ENCODE measurements around the gene NEK7. TPM values are rescaled to one million over a fixed set of nuclear protein-coding genes. Genes with fewer than 3 reads are reported as not detected.
"Not testable (repeated sequence)": the region's sequence is repeated elsewhere in the genome, so short reads cannot be mapped to it uniquely, and the experiment has no call there.

The NEK7 gene
- total RNA-seq, 1 donor = 376 TPM

GRCh38 chr1:198212126-198212525 is 55.3 kb downstream of the NEK7 start:
- H4K20me1 ChIP-seq (ENCODE audit: insufficient read depth, low read length) = peaks cover 32% of the 10 kb centered on the region
- H3K79me2 ChIP-seq (ENCODE audit: insufficient read depth, low read length) = peaks cover 90% of the 10 kb centered on the region
- H3K27ac ChIP-seq (ENCODE audit: low read depth, low read length) = no peak overlapping the region
- H3K36me3 ChIP-seq (ENCODE audit: insufficient read depth, low read length) = peaks cover 32% of the 10 kb centered on the region
- no peak overlapping the region for H2AFZ ChIP-seq (ENCODE audit: low read length)
- DNase-seq (ENCODE audit: insufficient read length, low spot score, missing footprints) = no peak
- H3K9me3 ChIP-seq (ENCODE audit: low read depth, low read length) = no peaks in the 10 kb centered on the region
- TF ChIP-seq CTCF (IDR thresholded peaks at IDR 0.05; ENCODE audit: extremely low read depth, low read depth, low read length) = no peak
- H3K4me1 ChIP-seq (ENCODE audit: insufficient read depth, low read length) = peaks cover 12% of the 10 kb centered on the region
- no peak overlapping the region for H3K4me3 ChIP-seq (ENCODE audit: insufficient read depth, low read length)
- H3K27me3 ChIP-seq (ENCODE audit: insufficient read depth, low read length) = no peaks in the 10 kb centered on the region
- no peak overlapping the region for H3K4me2 ChIP-seq (ENCODE audit: insufficient read depth, low read length)

- no peak overlapping the region for H3K4me3 ChIP-seq (ENCODE audit: insufficient read depth, low read length)
- peaks cover 32% of the 10 kb centered on the region for H4K20me1 ChIP-seq (ENCODE audit: insufficient read depth, low read length)
- no peak overlapping the region for H3K4me2 ChIP-seq (ENCODE audit: insufficient read depth, low read length)
- H3K27me3 ChIP-seq (ENCODE audit: insufficient read depth, low read length) = no peaks in the 10 kb centered on the region
- peaks cover 12% of the 10 kb centered on the region for H3K4me1 ChIP-seq (ENCODE audit: insufficient read depth, low read length)
- H3K36me3 ChIP-seq (ENCODE audit: insufficient read depth, low read length) = peaks cover 32% of the 10 kb centered on the region
- no peaks in the 10 kb centered on the region for H3K9me3 ChIP-seq (ENCODE audit: low read depth, low read length)
- H3K79me2 ChIP-seq (ENCODE audit: insufficient read depth, low read length) = peaks cover 90% of the 10 kb centered on the region
- peak overlapping the region; percentile 29 for H3K27ac ChIP-seq (ENCODE audit: low read depth, low read length)
- TF ChIP-seq CTCF (IDR thresholded peaks at IDR 0.05; ENCODE audit: extremely low read depth, low read depth, low read length) = no peak
- no peak overlapping the region for H2AFZ ChIP-seq (ENCODE audit: low read length)
- peak; percentile 84 for DNase-seq (ENCODE audit: insufficient read length, low spot score, missing footprints)
These were observed 55.9 kb downstream of the NEK7 start for GRCh38 chr1:198212675-198213074.

GRCh38 chr1:198214924-198215323 is 58.1 kb downstream of the NEK7 start:
- H4K20me1 ChIP-seq (ENCODE audit: insufficient read depth, low read length) = peaks cover 23% of the 10 kb centered on the region
- H3K4me1 ChIP-seq (ENCODE audit: insufficient read depth, low read length) = peaks cover 17% of the 10 kb centered on the region
- no peak overlapping the region for H3K4me3 ChIP-seq (ENCODE audit: insufficient read depth, low read length)
- H3K27ac ChIP-seq (ENCODE audit: low read depth, low read length) = no peak overlapping the region
- peaks cover 75% of the 10 kb centered on the region for H3K79me2 ChIP-seq (ENCODE audit: insufficient read depth, low read length)
- TF ChIP-seq CTCF (IDR thresholded peaks at IDR 0.05; ENCODE audit: extremely low read depth, low read depth, low read length) = no peak
- no peak for DNase-seq (ENCODE audit: insufficient read length, low spot score, missing footprints)
- no peaks in the 10 kb centered on the region for H3K27me3 ChIP-seq (ENCODE audit: insufficient read depth, low read length)
- no peak overlapping the region for H3K4me2 ChIP-seq (ENCODE audit: insufficient read depth, low read length)
- no peaks in the 10 kb centered on the region for H3K9me3 ChIP-seq (ENCODE audit: low read depth, low read length)
- H3K36me3 ChIP-seq (ENCODE audit: insufficient read depth, low read length) = peaks cover 23% of the 10 kb centered on the region
- H2AFZ ChIP-seq (ENCODE audit: low read length) = no peak overlapping the region

- H3K4me3 ChIP-seq (ENCODE audit: insufficient read depth, low read length) = no peak overlapping the region
- H4K20me1 ChIP-seq (ENCODE audit: insufficient read depth, low read length) = peaks cover 12% of the 10 kb centered on the region
- H3K79me2 ChIP-seq (ENCODE audit: insufficient read depth, low read length) = peaks cover 75% of the 10 kb centered on the region
- no peak for DNase-seq (ENCODE audit: insufficient read length, low spot score, missing footprints)
- H3K4me2 ChIP-seq (ENCODE audit: insufficient read depth, low read length) = peak overlapping the region; percentile 46
- H2AFZ ChIP-seq (ENCODE audit: low read length) = no peak overlapping the region
- peak overlapping the region; percentile 76 for H3K27ac ChIP-seq (ENCODE audit: low read depth, low read length)
- no peaks in the 10 kb centered on the region for H3K9me3 ChIP-seq (ENCODE audit: low read depth, low read length)
- H3K36me3 ChIP-seq (ENCODE audit: insufficient read depth, low read length) = peaks cover 22% of the 10 kb centered on the region
- H3K4me1 ChIP-seq (ENCODE audit: insufficient read depth, low read length) = peaks cover 15% of the 10 kb centered on the region
- H3K27me3 ChIP-seq (ENCODE audit: insufficient read depth, low read length) = no peaks in the 10 kb centered on the region
- no peak for TF ChIP-seq CTCF (IDR thresholded peaks at IDR 0.05; ENCODE audit: extremely low read depth, low read depth, low read length)
These were observed 63.6 kb downstream of the NEK7 start for GRCh38 chr1:198220428-198220827.

GRCh38 chr1:198227010-198227409 is 70.2 kb downstream of the NEK7 start:
- not testable (repeated sequence) for H2AFZ ChIP-seq (ENCODE audit: low read length); H3K27me3 ChIP-seq (ENCODE audit: insufficient read depth, low read length); H3K9me3 ChIP-seq (ENCODE audit: low read depth, low read length); H3K27ac ChIP-seq (ENCODE audit: low read depth, low read length); H3K4me3 ChIP-seq (ENCODE audit: insufficient read depth, low read length); DNase-seq (ENCODE audit: insufficient read length, low spot score, missing footprints); H3K4me2 ChIP-seq (ENCODE audit: insufficient read depth, low read length)
- Histone ChIP-seq H3K4me1 (ENCODE audit: insufficient read depth, low read length) (peaks cover 13% of the 10 kb centered on the region), H4K20me1 (ENCODE audit: insufficient read depth, low read length) (peaks cover 17% of the 10 kb centered on the region), H3K36me3 (ENCODE audit: insufficient read depth, low read length) (peaks cover 29% of the 10 kb centered on the region), H3K79me2 (ENCODE audit: insufficient read depth, low read length) (peaks cover 79% of the 10 kb centered on the region)

GRCh38 chr1:198227454-198227853 is 70.7 kb downstream of the NEK7 start:
- not testable (repeated sequence) for H2AFZ ChIP-seq (ENCODE audit: low read length); H3K4me3 ChIP-seq (ENCODE audit: insufficient read depth, low read length); H3K27me3 ChIP-seq (ENCODE audit: insufficient read depth, low read length); H3K27ac ChIP-seq (ENCODE audit: low read depth, low read length); H3K9me3 ChIP-seq (ENCODE audit: low read depth, low read length); DNase-seq (ENCODE audit: insufficient read length, low spot score, missing footprints); H3K4me2 ChIP-seq (ENCODE audit: insufficient read depth, low read length)
- peaks cover 26% of the 10 kb centered on the region for H3K36me3 ChIP-seq (ENCODE audit: insufficient read depth, low read length)
- peaks cover 21% of the 10 kb centered on the region for H4K20me1 ChIP-seq (ENCODE audit: insufficient read depth, low read length)
- H3K79me2 ChIP-seq (ENCODE audit: insufficient read depth, low read length) = peaks cover 79% of the 10 kb centered on the region
- H3K4me1 ChIP-seq (ENCODE audit: insufficient read depth, low read length) = peaks cover 17% of the 10 kb centered on the region
